ENCODE results near the gene SFSWAP. TPM values are rescaled to one million over a fixed set of nuclear protein-coding genes. Genes with fewer than 3 reads are reported as not detected.

The SFSWAP gene
- total RNA-seq, 4 donors from 2014 or later, result 47.3 to 169 (median 75.6) TPM

DNA sequence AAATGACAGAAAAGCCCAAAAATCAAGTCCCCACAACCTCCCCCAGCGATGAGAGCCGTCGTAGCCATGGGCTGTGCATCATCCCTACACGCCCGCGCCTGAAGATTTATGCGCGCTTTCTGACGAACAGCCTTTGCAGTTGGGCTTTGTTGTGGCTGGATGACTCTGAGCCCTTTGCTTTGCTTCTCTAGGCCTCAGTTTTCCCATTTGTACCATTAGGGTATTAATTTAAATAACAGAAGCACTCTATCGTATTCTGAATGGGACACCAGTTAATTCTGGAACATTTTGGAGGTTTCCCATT, 24.2 kb downstream of the SFSWAP start:
- no peaks in the 10 kb centered on the region for H3K9me3 ChIP-seq
- H3K4me1 ChIP-seq, result no peaks in the 10 kb centered on the region
- peaks cover 0 to 78% (median 0%) of the 10 kb centered on the region in 3 donors for H3K36me3 ChIP-seq
- TF ChIP-seq POLR2A (IDR thresholded peaks at IDR 0.05), result no peak
- TF ChIP-seq, protein P1, sequence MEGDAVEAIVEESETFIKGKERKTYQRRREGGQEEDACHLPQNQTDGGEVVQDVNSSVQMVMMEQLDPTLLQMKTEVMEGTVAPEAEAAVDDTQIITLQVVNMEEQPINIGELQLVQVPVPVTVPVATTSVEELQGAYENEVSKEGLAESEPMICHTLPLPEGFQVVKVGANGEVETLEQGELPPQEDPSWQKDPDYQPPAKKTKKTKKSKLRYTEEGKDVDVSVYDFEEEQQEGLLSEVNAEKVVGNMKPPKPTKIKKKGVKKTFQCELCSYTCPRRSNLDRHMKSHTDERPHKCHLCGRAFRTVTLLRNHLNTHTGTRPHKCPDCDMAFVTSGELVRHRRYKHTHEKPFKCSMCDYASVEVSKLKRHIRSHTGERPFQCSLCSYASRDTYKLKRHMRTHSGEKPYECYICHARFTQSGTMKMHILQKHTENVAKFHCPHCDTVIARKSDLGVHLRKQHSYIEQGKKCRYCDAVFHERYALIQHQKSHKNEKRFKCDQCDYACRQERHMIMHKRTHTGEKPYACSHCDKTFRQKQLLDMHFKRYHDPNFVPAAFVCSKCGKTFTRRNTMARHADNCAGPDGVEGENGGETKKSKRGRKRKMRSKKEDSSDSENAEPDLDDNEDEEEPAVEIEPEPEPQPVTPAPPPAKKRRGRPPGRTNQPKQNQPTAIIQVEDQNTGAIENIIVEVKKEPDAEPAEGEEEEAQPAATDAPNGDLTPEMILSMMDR (IDR thresholded peaks at IDR 0.05), result no peak
- H3K27ac ChIP-seq, result no peak overlapping the region
- no peaks in the 10 kb centered on the region for H3K27me3 ChIP-seq
- no peak overlapping the region for H3K4me3 ChIP-seq
- DNase-seq, result no peak

DNA sequence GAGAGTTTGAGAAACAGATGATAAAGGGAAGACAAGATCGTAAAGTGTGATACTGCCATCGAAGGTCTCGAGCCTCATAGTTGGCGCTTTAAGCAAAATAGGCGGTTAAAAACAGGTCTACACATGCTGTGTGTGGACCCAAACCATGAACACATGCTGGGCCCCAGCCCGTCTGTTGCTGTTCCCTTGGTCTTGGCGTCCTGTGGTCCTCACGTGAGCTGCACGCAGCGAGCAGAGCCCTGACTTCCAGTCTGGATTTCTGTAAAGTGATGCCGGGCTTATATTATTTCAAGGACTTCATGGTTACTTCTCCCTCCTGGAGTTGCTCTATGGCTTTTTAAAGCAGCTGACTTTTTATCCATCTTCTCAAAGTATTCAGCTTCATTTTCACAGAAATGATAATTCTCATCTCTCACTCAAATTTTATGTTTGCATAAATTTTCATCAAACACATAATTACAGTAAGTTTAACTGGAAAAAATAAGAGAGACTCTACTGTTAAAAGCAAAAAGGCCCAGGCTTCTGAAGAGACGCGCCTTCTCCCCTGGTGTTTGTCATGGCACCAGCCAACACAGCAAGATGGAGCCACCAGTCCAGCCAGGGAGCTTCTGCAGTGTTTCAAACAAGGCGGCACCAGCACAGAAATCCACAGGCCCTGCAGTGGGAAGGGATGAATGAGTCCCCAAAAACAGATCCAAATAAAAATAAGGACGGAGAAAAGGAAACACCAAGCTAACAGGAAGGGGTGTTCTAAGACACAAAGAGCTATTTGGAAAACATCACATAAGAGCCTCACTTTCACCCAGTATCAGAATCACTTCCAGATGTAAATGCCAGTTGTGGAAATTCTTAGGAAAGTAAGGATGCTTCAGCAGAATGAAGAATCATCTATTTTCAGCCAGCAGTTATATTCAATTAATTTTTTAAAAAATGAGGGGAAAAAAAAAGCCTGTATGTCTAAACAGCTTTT, 24.9 kb downstream of the SFSWAP start:
- TF ChIP-seq POLR2A (IDR thresholded peaks at IDR 0.05), result no peak
- TF ChIP-seq, protein P1 (IDR thresholded peaks at IDR 0.05), result no peak
- no peaks in the 10 kb centered on the region for H3K27me3 ChIP-seq
- peaks cover 0 to 78% (median 0%) of the 10 kb centered on the region in 3 donors for H3K36me3 ChIP-seq
- no peak overlapping the region for H3K4me3 ChIP-seq
- DNase-seq, result no peak
- H3K4me1 ChIP-seq, result no peaks in the 10 kb centered on the region
- no peaks in the 10 kb centered on the region for H3K9me3 ChIP-seq
- H3K27ac ChIP-seq, result no peak overlapping the region

DNA sequence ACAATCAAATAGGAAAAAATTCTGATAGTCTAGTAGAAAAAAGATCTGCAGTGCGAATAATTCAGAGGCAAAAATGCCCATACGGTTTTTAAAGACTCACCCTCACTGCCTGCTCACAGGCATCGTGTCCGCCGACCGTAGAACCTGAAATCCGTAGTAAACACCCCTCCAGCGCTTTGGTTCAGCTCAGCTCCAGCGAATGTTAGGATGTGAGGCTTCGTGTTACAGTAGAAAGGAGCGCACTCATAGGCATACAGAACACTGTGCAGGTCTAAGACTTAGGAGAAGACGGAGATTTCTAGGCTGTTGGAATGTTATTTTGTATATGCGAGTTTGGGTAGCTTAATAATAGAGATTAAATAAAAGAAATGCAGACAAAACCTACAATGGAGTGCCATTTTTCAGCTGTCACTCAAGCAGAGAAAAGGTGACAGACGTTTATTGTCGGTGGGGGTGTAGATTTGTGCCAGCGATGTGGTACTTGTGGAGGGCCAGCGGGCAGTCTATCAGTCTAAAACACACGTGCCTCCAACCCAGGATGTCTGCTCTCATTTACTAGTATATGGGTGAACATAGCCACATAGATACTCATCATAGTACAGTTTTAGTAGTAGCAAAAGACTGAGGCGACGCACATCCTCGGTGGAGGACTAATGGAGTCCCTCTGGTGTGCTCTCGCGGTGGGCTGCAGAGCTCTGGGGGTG, 25.7 kb downstream of the SFSWAP start:
- DNase-seq, result no peak
- Histone ChIP-seq H3K27ac (no peak overlapping the region), H3K27me3 (no peaks in the 10 kb centered on the region), H3K4me1 (no peaks in the 10 kb centered on the region), H3K36me3 (peaks cover 0 to 78% (median 0%) of the 10 kb centered on the region in 3 donors), H3K9me3 (no peaks in the 10 kb centered on the region), H3K4me3 (no peak overlapping the region)
- TF ChIP-seq, protein P1 (IDR thresholded peaks at IDR 0.05), result no peak
- no peak for TF ChIP-seq POLR2A (IDR thresholded peaks at IDR 0.05)

DNA sequence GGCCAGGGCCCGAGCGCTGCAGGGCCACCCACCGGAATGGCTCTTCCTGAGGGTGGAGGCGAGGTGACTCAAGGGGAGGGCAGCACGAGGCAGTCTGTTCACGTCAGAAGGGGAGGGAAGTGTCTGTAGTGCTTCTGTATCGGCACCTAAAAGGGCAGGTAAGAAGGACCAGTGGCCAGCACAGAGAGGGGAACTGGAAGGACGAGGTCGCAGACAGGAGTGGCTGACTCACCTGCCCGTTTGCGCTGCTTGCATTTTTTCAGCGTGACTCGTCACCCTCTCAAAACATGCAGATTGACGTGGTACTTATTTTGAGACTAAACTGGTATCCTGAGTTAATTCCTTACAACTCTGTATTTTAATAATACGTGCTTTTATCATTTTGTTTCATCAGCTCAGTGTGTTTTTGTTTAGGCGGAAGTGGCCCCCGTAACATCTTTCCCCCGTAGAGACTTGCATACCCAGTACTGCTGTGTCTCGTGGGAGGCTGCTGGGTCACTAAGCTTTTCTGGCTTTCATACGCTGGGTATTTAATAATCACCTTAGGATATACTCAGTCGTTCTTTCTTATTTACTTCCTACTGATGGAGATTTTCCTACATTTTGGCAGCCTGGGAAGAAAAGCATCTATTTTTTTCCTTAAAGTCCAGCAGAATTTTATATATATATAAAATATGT, 26.4 kb downstream of the SFSWAP start:
- Histone ChIP-seq H3K27ac (no peak overlapping the region), H3K4me3 (no peak overlapping the region), H3K36me3 (peaks cover 0 to 80% (median 0%) of the 10 kb centered on the region in 3 donors), H3K27me3 (no peaks in the 10 kb centered on the region), H3K9me3 (no peaks in the 10 kb centered on the region), H3K4me1 (no peaks in the 10 kb centered on the region)
- DNase-seq, result no peak
- TF ChIP-seq, protein P1 (IDR thresholded peaks at IDR 0.05), result no peak
- no peak for TF ChIP-seq POLR2A (IDR thresholded peaks at IDR 0.05)

DNA sequence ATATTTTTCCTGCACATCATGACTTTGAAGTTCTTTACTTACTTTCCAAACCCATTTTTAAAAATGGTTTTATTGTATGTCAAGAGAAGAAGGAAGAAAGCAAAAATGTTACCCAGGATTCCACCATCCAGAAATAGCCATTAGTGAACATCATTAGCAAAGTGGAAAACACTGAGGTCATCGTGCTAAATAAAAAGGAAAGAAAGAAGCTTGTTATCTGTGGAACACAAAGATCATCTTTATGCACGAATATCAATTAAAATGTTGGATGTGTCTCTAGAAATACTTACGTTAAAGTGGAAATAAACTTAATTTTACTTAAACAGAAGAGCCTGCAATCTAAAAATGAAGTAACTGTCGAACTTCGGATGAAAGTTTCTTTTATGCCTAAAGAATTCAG, 27.3 kb downstream of the SFSWAP start:
- H3K4me3 ChIP-seq, result no peak overlapping the region
- DNase-seq, result no peak
- TF ChIP-seq, protein P1 (IDR thresholded peaks at IDR 0.05), result no peak
- H3K4me1 ChIP-seq, result no peaks in the 10 kb centered on the region
- H3K9me3 ChIP-seq, result no peaks in the 10 kb centered on the region
- peaks cover 0 to 80% (median 0%) of the 10 kb centered on the region in 3 donors for H3K36me3 ChIP-seq
- no peaks in the 10 kb centered on the region for H3K27me3 ChIP-seq
- H3K27ac ChIP-seq, result no peak overlapping the region
